Esophagus muscularis mucosa (tissue), 4 donors: Measurements from ENCODE around the gene CNTNAP4. TPM values are rescaled to one million over a fixed set of nuclear protein-coding genes. Genes with fewer than 3 reads are reported as not detected.

Experiments
- DNase-seq: peaks from one replicate; pipeline ENCODE4 v3.0.0-alpha.2; 2017; ENCODE audit errors: extremely low spot score
- H3K27ac ChIP-seq, 4 donors: fragments of 200-600 bp; sonication (generic); replicated peaks in 1 of 4; 1 replicate in 3 of 4; 2 replicates in 1 of 4; pipeline ENCODE4 v1.5.1; 2016 to 2019; ENCODE audit warnings: mild to moderate bottlenecking in 1 of 4
- H3K27me3 ChIP-seq, 4 donors: fragments of 200-600 bp; sonication (generic); one replicate each; pipeline versions ENCODE4 v1.5.1 to v1.6.0; 2016 to 2019
- H3K36me3 ChIP-seq, 4 donors: fragments of 200-600 bp; sonication (generic); one replicate each; pipeline ENCODE4 v1.5.1; 2016 to 2019
- H3K4me1 ChIP-seq, 4 donors: fragments of 200-600 bp; sonication (generic); one replicate each; pipeline ENCODE4 v1.5.1; 2016 to 2019
- H3K4me3 ChIP-seq, 4 donors: fragments of 200-600 bp; sonication (generic); 1 replicate in 2 of 4; 2 replicates in 2 of 4; pipeline ENCODE4 v1.5.1; 2016 to 2019; ENCODE audit warnings: mild to moderate bottlenecking in 4 of 4, moderate library complexity in 1 of 4
- H3K9me3 ChIP-seq, 4 donors: fragments of 200-600 bp; sonication (generic); 1 replicate in 3 of 4; 2 replicates in 1 of 4; pipeline ENCODE4 v1.5.1; 2016 to 2019
- EP300 ChIP-seq: sonication (generic); formaldehyde crosslinking; IDR thresholded peaks from one replicate; pipeline ENCODE4 v1.6.1; 2017; ENCODE audit warnings: antibody characterized with exemption
- POLR2A ChIP-seq: fragments of 450-650 bp; IDR thresholded peaks from one replicate; pipeline ENCODE4 v1.6.1; 2017; ENCODE audit warnings: antibody characterized with exemption, moderate library complexity, mild to moderate bottlenecking, low read depth
- POLR2AphosphoS5 ChIP-seq, 2 donors: sonication (generic); formaldehyde crosslinking; IDR thresholded peaks; one replicate each; pipeline ENCODE4 v1.6.1; 2017; ENCODE audit warnings: antibody characterized with exemption in 2 of 2
- WGBS: methylation state at CpG from one replicate; pipeline ENCODE4 v1.1.5; 2018; 5-methylcytosine and 5-hydroxymethylcytosine counted together
- intact Hi-C: fragments of 100-400 bp; cut with DNase I; formaldehyde crosslinking; loops from one replicate; pipeline ENCODE4 v1.15.1; 2023
- total RNA-seq, 4 donors: library from RNA; depleted of rRNA; stranded (reverse); fragments of >200 nt; gene quantifications; one replicate each; pipeline versions ENCODE4 v1.1.0 to v1.2.1, GENCODE V29; 2016
- TF ChIP-seq, protein P1 (sequence below), 3 experiments: fragments of 200-600 bp in 2 of 3; fragments of 450-650 bp in 1 of 3; sonication (generic) in 2 of 3; IDR thresholded peaks; one replicate each; pipeline ENCODE4 v1.5.1; 2017 to 2019; ENCODE audit warnings: antibody characterized with exemption in 3 of 3, mild to moderate bottlenecking in 2 of 3, moderate library complexity in 1 of 3

CNTNAP4 gene
- total RNA-seq, 4 donors from 2014 or later, result 0.80 to 2.1 (median 1.6) TPM

DNA sequence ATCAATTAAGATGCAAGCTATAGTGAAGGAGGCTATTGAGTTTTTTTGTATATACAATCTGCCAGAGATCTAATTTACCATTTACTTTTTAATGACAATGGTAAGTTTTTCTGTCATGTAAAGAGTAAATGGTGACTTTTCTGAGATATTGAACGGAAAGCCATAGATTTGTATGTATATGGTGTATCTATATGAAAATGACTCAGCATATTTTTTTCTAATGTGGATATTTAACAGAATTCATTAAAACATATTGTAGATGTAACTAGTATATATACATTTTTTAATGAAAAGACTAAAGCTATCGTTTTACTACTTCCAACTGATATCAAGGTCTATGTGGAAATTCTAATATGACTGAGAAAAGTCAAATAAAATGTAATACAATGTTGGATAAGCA lies 34.1 kb downstream of the CNTNAP4 start:
- Histone ChIP-seq H3K36me3 (no peaks in the 10 kb centered on the region), H3K4me1 (no peaks in the 10 kb centered on the region), H3K4me3 (no peak overlapping the region), H3K27me3 (no peaks in the 10 kb centered on the region), H3K9me3 (no peaks in the 10 kb centered on the region), H3K27ac (no peak overlapping the region)
- TF ChIP-seq POLR2A (no peak), EP300 (no peak), POLR2AphosphoS5 (IDR thresholded peaks at IDR 0.05) (no peak)
- TF ChIP-seq, protein P1, sequence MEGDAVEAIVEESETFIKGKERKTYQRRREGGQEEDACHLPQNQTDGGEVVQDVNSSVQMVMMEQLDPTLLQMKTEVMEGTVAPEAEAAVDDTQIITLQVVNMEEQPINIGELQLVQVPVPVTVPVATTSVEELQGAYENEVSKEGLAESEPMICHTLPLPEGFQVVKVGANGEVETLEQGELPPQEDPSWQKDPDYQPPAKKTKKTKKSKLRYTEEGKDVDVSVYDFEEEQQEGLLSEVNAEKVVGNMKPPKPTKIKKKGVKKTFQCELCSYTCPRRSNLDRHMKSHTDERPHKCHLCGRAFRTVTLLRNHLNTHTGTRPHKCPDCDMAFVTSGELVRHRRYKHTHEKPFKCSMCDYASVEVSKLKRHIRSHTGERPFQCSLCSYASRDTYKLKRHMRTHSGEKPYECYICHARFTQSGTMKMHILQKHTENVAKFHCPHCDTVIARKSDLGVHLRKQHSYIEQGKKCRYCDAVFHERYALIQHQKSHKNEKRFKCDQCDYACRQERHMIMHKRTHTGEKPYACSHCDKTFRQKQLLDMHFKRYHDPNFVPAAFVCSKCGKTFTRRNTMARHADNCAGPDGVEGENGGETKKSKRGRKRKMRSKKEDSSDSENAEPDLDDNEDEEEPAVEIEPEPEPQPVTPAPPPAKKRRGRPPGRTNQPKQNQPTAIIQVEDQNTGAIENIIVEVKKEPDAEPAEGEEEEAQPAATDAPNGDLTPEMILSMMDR (IDR thresholded peaks at IDR 0.05), result no peak
- 75% methylated on average over 2 of the region's 2 CpGs for WGBS
- no peak for DNase-seq
- intact Hi-C loops, result no loop called here

DNA sequence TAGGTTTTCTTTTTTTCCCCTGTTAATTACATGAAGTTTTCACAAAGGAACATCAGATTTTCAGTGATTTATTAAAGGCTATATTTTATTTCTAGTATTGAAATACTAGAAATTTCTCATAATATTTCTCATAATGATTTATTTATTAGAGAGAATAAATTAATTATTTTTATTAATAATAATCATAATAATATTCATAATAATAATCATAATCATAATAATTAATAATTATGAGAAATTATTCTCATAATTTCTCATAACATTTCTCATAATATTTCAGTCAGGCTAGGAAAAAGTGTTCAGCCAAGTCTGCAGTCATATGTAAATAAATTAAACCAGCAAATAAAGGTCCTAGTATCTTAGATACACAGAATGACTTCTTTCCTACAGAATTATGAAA lies 41.4 kb downstream of the CNTNAP4 start:
- Histone ChIP-seq H3K4me1 (no peaks in the 10 kb centered on the region), H3K27ac (no peak overlapping the region), H3K36me3 (no peaks in the 10 kb centered on the region), H3K9me3 (no peaks in the 10 kb centered on the region), H3K27me3 (no peaks in the 10 kb centered on the region), H3K4me3 (no peak overlapping the region)
- TF ChIP-seq POLR2AphosphoS5 (IDR thresholded peaks at IDR 0.05) (no peak), POLR2A (no peak)
- DNase-seq, result no peak
- intact Hi-C loops, result no loop called here

DNA sequence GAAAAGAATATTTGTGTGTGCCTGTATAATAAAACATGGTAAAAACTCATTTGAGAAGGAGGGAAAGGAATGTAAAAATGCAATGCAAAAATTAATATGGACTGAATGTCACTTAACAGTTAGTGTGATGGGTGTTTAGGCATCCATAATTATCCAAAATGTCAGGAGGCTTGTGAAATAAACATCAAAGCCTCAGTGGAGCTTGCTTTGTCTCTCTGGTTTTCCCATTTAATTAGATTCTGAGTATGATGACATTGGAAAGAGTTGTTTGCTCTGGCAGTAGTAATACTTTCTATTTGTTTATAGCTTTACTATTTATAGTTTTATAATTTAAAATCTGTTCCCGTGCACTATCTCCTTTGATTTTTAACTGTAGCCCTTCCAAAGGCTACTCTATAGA lies 51.9 kb downstream of the CNTNAP4 start:
- no peaks in the 10 kb centered on the region for H3K9me3 ChIP-seq
- H3K4me3 ChIP-seq, result no peak overlapping the region
- no peaks in the 10 kb centered on the region for H3K4me1 ChIP-seq
- H3K27me3 ChIP-seq, result no peaks in the 10 kb centered on the region
- 24% methylated on average over 1 of the region's 1 CpG for WGBS
- intact Hi-C loops, result no loop called here
- TF ChIP-seq POLR2A, result no peak
- no peak for TF ChIP-seq EP300
- no peak for TF ChIP-seq POLR2AphosphoS5 (IDR thresholded peaks at IDR 0.05)
- TF ChIP-seq, protein P1 (IDR thresholded peaks at IDR 0.05), result no peak
- no peak for DNase-seq
- H3K27ac ChIP-seq, result no peak overlapping the region
- H3K36me3 ChIP-seq, result no peaks in the 10 kb centered on the region

DNA sequence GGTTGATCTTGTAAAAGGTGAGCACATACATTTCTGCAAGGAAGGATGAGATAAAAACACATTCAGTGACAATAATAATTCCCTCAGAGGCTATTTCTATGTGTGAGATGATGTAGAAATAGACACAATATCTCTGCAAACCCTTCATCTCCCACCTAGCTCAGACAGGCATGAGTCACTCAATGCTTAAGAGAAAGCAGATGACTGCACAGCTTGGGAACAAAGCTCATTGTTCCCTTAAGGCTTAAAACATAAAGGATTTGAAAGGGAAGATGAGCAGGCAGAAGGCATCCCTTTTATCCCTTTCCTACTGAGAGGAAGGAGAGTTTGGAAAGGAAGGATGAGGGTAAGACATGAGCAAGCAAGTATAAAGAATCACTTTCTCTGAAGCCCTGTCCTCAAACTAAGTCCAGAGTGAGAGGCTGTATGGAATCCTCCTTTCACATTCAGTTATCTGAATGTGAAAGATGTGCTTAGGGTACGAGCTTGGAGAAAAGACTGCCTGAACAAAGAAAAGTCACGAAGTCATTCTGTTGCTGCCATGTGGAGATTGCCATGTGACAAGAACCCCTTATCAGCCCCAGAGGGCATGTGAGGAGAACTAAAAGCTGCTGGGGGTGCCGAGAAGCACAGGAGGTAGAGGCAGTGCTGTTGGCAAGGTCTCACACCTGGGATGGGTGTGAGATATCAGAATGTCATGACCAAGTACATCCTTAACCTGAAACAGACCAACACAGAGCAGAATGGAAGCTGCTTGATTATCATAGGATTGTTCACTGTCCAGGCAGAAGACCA lies 58.2 kb downstream of the CNTNAP4 start:
- Histone ChIP-seq H3K4me3 (no peak overlapping the region), H3K36me3 (no peaks in the 10 kb centered on the region), H3K27me3 (no peaks in the 10 kb centered on the region), H3K9me3 (peaks cover 0 to 9% (median 4%) of the 10 kb centered on the region in 4 donors), H3K27ac (no peak overlapping the region), H3K4me1 (no peaks in the 10 kb centered on the region)
- intact Hi-C loops, result no loop called here
- DNase-seq, result no peak
- TF ChIP-seq EP300, result no peak
- TF ChIP-seq, protein P1 (IDR thresholded peaks at IDR 0.05), result no peak
- no peak for TF ChIP-seq POLR2AphosphoS5 (IDR thresholded peaks at IDR 0.05)
- TF ChIP-seq POLR2A, result no peak
- WGBS, result 82% methylated on average over 3 of the region's 3 CpGs

DNA sequence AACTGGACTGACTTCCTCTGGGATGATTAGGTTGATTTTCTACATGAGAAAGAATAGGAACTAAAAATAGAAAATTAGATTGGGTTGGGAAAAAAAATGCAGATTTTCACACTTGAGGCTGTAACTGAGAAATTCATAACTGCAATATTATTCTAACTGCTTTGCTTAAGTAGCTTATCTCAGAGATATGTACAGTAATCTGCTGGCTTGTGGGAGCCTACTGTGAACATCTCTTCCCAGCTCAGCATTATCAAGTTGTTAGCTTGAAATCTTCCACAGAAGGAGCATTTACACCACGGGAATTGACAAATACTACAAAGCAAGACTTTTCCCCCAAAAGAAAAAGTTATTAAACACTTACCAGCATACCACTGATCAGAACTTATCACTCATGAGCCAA lies 58.9 kb downstream of the CNTNAP4 start:
- DNase-seq, result no peak
- no peak for TF ChIP-seq POLR2AphosphoS5 (IDR thresholded peaks at IDR 0.05)
- TF ChIP-seq, protein P1 (IDR thresholded peaks at IDR 0.05), result no peak
- TF ChIP-seq EP300, result no peak
- WGBS, result 85% methylated on average over 1 of the region's 1 CpG
- Histone ChIP-seq H3K27me3 (no peaks in the 10 kb centered on the region), H3K36me3 (no peaks in the 10 kb centered on the region), H3K9me3 (peaks cover 0 to 9% (median 4%) of the 10 kb centered on the region in 4 donors), H3K4me3 (no peak overlapping the region), H3K27ac (no peak overlapping the region), H3K4me1 (no peaks in the 10 kb centered on the region)
- intact Hi-C loops, result no loop called here
